ENCODE results near the gene FDX2.

GRCh38 chr19:10260141-10260584 is 55.7 kb downstream of the FDX2 start:
- TF ChIP-seq CTCF (IDR thresholded peaks at IDR 0.05) (no peak), POLR2A (IDR thresholded peaks at IDR 0.05) (peak in 1 of 2 donors; percentile 18)

Measured in thyroid gland (tissue), 4 donors.